ENCODE measurements around the gene MEGF6. TPM values are rescaled to one million over a fixed set of nuclear protein-coding genes. Genes with fewer than 3 reads are reported as not detected.
A peak's percentile ranks its signal among the peaks of the same experiment; 100 is the strongest.

MEGF6 gene
- total RNA-seq, 1 donor from 2014 or later = 43.4 TPM

DNA sequence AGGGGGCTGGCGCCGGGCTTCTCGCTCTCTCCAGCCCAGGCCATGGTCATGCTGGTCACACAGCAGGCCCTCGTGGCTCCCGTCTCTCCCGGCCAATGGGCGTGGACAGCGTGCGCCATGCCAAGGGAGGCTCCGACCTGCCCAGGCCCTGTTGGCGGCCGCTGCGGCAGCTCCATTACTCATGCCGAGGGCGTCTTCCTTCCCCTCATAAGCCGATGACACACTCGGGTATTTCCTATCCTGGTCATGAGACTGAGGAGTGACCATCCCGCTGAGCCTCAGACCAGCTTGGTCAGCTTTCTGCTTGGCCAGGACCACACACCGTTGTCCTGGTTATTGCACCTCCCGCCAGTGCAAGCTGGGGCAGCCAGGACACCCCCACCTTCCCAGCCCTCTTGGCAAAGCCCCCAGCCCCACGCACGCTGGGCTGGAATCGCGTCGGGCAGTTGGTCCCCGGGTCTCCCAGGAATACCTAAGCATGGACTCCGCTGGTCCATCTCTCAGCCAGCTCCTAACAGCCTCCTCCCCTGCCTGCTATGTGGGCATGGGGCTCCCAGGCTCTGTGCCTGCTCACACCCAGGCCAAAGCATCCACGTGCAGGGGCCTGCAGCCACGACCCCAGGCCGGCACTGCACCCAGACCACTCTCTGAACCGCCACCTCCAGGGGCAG, 107.0 kb downstream of the MEGF6 start:
- DNase-seq (ENCODE audit: low spot score) = peak; percentile 38

DNA sequence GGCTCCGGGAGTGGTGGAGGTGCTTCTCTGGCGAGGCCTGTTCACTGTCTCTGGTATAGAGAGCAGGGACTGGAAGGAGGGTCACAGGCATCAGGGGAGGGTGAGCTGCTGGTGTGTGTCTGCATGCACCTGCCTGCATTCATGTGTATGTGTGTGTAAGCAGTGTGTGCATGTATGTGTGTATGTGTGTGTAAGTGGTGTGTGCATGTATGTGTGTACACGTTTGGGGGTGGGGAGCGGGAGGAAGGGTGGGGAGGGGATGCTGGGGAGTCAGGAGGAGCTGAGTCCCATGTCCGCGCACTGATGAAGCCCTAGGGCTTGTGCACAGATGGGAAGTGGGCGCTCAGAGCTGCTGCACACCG, 107.8 kb downstream of the MEGF6 start:
- DNase-seq (ENCODE audit: low spot score) = no peak

DNA sequence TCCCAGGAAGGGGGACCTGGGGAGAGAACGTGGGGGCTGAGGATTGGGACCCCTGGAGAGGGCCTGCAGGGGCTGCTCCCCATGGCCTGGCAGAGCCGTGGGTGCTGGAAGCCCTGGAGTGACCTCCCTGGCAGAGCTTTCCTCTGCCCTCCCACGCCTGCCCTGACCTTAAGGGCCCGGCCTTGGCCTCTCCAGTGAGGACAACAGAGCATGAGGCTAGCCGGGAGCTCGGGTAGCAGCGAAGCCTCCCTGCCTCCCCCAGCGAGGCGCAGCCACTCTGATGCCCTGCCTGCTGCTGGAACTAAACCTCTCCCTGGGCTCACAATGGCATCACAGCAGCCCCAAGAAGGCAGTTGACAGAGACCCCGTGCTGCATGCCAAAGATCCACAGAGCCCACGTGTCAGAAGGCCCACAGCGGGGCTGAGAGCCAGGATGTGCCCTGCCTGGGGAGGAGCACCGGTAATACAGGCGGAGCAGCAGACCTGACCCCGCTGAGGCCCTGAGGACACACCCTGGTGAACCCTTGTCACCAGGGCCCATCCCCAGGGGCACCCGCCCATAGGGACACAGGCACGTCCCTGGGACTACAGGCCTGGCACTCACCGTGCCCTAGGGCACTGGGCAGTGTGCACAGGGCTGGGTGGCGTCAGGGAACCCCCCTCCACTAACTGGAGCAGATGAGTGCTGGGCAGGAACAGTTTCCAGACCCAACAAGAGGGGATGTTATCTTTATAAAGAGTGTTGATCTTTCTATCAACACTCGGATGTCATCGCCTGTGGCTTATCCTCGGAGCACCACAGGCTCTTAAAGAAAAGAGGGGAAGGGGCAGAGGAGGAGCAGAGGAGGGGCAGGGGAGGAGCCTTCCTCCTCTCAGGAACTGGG, 108.4 kb downstream of the MEGF6 start:
- DNase-seq (ENCODE audit: low spot score) = no peak

DNA sequence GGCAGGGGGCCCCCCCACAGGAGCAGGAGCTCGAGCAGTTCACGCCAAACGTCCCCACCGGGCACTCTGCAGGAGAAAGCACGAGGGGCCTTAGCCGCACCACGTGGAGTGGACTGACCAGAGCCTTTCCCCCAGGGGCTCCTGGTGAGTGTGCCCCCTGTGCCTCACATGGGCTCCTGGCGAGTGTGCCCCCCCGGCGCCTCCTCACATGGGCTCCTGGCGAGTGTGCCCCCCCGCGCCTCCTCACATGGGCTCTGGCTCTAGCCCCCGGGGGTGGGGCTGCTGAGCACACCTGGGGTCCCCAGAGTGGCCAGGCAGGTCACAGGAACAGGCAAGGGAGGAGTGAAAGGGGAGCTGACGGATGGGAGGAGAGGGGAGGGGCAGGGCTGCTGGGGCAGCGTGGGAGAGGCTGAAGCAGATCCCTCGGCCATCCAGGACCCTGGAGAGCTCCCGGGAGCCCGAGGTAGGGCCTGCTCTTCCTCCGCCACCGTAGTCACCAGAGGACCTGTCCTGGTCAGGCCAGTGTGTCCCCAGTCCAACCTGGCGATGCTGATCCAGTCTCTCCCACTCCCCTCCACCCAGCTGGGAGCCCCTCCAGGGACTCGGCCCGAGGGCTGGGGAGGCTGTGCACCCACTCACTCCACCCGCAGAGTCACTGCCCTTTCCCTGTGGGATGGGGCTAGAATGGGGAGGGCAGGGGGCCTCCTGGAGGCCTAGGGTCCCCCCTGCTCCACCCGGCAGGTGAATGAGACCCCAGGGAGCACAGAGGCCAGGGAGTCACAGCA, 109.3 kb downstream of the MEGF6 start:
- DNase-seq (ENCODE audit: low spot score) = peak; percentile 77

DNA sequence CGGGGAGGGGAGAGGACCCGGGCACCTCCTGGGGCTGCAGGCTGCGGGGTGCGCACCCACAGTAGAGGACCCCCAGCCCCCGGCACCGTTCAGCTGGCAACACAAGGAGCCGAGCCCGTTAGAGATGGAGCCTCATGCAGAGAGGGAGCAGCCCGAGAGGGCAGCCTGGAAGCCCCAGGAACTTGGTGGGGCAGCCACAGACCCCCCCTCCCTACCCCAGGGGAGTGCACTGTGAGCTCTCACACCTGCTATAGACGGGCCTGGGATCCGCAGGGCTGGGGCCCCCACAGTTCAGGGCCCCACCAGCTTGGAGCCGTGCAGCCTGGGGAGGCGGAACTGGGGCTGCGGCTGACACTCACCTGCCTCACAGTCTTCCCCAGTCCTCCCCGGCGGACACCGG, 109.9 kb downstream of the MEGF6 start:
- no peak for DNase-seq (ENCODE audit: low spot score)

DNA sequence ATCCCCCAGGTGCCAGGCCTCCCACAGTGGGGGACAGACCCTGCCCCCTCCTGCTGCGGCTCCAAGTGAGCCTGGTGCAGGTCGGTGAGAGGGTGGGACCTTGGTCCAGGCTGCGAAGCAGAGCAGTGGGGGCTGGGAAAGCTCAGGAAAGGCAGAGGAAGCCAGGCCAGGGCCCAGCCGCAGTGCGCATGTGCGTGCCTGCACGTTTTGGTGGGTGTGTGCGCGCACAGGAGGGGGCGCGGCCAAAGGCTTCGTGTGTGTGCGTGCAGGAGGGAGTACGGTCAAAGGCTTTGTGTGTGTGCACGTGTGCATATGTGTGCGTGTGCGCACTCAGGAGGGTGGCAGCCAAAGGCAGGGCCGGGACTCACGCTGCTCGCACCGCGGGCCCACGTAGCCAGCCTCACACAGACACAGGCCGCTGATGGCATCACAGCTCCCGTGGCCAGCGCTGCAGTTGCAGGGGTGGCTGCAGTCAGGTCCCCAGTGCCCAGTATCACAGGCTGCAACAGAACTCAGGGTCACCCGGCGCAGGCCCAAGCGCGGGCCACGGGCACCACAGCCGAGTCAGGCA, 111.0 kb downstream of the MEGF6 start:
- no peak for DNase-seq (ENCODE audit: low spot score)

DNA sequence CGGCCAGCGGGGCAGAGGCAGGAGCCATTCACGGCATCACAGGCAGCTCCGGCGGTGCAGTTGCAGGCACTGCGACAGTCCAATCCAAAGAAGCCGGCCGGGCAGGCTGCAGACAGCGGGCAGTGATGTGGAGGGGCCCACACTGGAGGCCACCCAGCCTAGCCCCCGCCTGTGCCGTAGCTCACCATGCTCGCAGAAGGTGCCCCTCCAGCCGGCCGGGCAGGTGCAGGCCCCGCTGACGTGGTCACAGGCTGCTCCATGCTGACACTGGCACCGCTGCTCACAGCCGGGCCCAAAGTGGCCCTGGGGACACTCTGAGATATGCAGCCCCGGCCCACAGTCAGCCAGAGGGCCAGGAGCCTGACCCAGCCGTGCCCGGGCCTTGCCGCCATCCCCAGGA, 111.7 kb downstream of the MEGF6 start:
- no peak for DNase-seq (ENCODE audit: low spot score)

DNA sequence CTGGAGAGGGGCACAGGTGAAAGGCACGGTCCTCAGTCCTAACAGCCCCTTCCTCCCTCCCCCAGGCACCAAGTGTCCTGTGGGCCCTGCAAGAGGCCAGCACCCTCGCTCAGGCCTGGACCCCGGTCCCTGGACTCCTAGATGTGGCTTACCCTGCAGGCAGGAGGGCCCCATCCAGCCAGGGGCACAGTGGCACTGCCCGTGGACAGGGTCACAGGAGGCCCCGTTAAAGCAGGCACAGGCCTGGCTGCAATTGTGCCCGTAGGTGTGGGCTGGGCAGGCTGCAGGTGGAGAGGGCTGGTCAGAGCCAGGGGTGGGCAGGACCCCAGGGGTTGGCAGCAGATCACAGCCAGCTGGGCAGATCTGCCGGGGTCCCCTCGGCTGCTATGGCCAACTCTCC, 112.3 kb downstream of the MEGF6 start:
- no peak for DNase-seq (ENCODE audit: low spot score)

DNA sequence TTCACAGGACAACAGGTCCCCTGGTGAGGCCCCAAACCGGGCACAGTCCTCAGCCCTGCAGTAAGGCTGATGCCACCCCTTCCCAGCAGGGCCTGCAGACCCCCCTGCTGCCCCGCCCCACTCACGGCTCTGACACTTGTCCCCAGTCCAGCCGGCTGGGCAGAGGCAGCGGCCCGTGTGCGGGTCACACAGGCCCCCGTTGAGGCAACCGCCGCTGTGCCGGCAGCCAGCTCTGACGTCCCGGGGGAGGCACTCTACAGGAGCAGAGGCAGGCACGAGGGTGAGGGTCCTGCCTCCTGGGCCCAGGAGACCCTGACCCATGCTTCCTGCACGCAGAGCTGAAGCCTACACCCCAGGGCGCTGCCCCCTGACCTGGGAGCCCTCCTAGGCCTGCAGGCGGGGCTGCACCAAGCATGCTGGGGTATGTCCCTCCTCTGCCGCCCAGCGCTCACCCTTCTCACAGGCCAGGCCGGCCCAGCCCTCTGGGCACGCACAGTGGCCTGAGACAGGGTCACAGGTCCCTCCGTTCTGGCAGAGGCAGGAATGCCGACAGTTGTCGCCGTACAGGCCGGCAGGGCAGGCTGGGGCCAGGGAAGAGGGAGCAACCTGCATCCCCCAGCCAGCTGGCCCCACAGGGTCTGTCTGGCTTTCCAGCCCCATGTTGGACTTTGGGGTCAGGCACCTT, 112.9 kb downstream of the MEGF6 start:
- DNase-seq (ENCODE audit: low spot score) = no peak

DNA sequence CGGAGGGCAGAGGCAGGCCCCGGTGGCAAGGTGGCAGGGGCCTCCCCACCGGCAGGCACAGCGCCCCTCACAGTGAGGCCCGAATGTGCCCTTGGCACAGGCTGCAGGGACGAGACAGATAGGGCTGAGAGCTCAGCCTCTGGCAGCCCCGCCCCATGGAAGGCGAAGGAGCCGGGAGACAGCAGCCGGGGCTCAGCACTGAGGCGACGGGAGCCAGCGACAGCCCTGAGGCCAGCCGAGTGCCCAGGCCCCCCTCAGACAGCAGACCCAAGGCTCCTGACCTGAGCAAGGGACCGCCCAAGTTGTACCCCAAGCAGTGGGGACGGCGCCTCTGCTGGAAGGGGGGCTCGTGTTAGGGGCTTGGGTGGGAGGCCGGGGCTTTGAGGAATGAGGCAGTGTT, 113.8 kb downstream of the MEGF6 start:
- DNase-seq (ENCODE audit: low spot score) = no peak

DNA sequence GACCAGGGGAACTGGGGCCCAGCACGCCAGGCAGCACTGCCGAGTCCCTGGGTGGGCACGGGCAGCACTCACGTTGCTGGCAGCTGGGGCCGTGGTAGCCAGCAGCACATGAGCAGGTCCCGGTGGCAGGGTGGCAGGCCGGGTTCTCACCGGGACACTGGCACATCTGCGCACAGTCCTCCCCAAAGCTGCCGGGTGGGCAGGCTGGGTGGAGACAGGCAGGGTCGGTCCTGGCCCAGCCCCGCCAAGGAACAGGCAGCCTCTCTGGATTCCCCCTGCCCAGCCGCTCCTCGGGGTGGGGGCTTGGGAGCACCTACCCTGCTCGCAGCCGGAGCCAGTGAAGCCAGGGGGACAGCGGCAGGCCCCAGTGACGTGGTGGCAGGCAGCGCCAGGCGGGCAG, 114.4 kb downstream of the MEGF6 start:
- DNase-seq (ENCODE audit: low spot score) = no peak

DNA sequence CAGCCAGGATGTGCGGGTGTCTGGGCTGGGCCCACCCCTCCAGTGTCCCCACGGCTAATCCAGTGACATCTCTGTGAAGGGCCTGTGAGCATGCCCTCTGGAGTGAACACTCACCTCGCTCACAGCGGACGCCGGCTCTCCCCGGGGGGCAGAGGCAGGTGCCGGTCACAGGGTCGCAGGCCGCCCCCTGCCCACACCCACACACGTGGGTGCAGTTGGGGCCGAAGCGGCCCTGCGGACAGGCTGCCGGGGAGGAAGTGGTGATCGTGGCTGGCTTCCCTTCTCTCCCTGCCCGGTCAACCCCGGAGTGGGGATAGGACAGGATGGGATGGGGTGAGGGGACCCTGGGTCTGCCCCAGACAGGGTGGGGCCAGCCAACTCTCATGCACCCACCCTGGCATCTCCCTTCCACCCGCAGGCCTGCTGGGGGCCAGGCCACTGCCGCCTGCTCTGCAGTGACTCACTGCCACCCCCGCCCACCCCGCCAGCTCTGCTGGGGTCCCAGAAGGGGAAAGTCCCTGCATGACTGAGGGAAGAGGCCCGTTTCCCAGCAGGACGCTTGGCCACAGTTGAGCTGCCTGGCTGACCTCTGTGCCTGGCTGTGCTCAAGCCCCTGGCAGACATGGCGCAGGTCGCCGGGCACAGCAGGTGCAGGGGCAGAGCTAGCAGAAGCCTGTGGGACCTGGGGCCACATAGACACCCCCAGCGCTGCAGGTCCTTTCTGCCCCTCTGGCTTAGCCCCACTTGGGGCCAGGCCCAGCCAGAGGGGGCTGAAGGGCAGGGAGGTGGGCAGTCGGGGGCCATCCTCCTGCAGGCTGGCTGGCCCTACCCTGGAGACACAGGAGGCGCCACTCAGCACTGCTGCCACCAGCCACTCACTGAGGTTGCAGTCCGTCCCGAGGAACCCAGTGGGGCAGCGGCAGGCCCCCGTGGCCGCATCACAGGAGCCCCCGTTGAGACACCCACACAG, 115.2 kb downstream of the MEGF6 start:
- DNase-seq (ENCODE audit: low spot score) = no peak

DNA sequence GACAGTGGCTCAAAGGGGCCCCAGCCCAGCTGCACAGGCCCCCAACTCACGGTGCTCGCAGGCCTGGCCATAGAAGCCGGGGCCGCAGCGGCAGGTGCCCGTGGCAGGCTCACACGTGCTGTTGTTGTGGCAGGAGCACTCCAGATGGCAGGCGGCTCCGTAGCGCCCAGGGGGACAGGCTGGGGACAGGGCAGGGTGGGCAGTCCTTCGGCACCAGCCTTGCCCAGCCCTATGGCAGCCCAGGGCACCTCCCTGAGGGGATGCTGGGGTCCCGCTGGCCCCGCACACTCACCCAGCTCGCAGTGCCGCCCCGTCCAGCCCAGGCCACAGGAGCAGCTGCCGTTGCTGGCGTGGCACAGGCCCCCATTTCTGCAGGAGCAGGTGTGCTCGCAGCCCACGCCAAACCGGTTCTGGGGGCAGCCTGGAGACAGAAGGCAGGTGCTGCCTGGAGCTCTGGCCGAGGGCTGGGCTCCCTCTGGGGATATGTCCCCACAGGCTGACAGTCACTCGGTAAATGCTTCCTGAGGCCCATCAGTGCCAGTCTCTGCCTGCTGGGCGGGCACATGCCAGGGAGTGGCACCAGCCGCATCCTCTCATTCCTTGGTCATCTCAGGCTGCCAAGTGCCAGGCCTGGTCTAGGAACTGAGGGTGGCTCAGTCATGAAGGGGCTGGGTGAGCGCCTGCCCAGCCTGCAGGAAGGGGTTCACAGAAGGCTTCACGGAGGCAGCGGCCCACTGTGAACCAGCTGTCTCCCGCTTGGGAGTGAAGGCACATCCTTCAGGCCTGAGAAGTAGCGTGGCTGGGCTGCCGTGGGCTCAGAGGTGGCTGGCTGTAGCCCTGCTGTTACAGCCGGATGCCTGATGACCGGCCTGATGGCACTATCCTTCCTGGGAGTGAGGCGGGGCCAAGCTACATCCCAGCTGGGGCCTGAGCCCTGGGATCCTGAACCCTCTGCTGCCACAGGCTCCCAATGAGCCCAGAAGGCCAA, 116.7 kb downstream of the MEGF6 start:
- DNase-seq (ENCODE audit: low spot score) = peak; percentile 56

DNA sequence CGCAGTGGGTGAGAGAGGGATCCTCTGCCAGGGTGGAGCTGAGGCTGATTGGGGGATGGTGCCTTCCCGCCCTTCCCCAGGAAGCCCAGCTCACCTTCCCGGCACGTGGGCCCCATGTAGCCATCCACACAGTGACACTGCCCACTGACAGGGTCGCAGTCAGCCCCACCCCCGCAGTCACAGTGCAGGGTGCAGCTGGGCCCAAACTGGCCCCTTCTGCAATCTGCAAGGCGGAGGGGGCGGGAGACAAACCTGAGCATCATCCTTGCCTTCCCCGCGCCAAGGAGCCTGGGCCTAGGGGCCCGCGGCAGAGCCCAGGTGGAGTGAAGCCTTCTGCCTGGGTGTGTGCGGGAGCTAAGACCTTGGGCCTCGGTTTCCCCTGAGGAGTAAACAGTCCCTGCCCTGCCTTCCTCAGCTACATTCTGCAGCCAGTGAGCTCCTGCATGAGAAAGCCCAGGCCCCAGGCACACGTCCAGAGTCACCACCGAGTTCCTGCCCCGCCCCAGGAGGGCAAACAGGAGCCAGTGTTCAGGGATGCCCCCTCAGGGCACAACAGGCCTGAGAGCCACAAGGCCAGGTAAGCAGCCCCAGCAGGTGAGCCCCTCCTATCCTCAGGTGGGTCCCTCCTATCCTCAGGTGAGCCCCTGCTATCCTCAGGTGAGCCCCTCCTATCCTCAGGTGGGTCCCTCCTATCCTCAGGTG, 118.6 kb downstream of the MEGF6 start:
- DNase-seq (ENCODE audit: low spot score) = no peak

DNA sequence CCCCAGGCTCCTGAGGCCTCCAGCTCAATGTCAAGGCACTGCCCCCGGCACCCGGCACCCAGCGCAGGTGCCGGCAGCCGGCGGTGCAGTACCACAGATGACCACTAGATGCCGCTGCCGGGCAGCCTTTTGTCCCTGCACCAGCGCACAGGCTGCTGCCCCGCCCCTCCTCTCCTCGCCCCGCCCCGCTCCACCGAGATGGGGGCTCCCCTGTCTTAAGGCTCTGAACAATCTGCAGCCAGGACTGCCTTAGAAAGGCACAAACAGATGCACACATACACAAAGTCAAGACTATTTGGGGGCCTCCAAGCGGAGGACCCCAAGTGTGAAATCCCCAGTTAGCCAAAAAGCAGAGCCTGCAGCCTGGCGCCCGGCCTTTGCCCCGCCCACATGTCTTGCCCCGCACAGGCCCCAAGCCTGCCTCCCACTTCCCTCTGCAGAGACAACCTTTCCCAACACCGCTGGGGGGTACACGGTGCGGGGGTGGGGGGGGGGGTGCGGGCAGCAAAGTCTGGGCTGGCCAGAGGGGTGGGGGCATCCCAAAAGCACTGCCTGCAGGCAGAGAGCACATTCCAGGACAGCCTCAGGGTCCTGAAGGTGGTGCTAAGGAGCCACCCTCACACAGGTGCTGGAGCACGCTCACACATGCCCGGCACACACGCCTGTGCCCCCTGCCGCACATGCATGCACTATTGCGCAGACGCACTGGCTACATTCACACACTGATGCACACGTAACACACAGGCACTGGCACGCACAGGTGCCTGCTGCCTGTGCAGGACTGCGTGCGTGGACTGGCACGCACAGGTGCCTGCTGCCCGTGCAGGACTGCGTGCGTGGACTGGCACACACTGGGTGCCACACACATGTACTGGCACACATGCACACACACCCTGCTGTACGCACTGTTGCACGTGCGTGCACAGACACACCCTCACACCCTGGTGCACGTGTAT, 119.7 kb downstream of the MEGF6 start:
- DNase-seq (ENCODE audit: low spot score) = peak; percentile 76

DNA sequence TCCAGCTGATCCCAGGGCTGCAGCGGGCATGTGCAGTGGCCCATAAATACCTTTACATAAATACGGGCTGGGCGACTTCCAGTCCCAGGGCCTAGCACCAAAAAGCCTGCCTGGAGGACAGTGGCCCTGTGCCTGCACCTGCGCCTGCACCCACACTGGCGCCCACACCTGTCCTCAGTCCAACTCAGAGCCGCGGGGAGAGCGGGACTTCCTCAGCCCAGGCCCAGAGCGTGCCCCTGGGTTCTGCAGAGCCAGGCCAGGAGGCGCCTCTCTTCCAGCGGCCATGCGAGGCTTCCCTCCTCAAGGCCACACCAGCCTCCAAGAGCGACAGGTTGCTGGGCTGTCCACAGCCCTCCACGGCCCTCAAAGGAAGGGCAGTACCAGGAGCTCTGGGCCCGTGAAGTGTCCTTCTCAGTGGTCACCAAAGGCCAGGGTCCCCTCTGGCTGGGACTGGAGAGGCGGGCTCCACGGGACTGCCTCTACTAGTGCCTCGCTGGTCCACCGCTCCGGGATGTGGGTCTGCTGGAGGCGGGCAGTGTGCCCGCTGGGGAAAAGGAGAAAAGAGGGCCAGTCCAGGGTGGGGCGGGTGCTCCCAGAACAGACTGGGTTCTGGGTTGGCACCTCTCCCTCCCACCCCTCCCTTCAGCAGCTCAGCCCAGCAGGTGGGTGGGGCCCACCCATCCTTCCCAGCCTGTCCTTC, 121.1 kb downstream of the MEGF6 start:
- DNase-seq (ENCODE audit: low spot score) = no peak

DNA sequence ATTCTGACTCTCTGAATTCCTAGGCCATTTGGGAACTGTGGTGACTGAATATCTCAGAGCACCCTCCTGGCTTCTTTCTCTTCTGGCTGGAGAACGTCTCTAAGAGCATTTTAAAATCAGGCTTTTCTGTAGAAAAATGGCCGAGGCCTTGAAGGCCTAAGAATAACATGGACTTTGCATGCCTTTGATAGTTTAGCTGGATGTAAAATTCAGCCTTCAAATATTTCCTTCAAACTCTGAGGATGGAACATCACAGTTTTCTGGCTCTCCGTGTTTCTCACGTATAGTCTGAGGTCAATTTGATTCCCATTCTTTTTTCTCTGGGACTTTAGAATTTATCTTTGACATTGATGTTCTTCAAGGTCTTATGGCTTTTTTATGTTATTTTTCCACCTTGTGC, 122.9 kb downstream of the MEGF6 start:
- DNase-seq (ENCODE audit: low spot score) = no peak
